Kidney epithelial cell (primary cell): ENCODE measurements around the gene NDUFAF2. TPM values are rescaled to one million over a fixed set of nuclear protein-coding genes. Genes with fewer than 3 reads are reported as not detected.

ENCODE experiments used
- DNase-seq: peaks from one replicate; pipeline ENCODE4 v3.0.0-alpha.2; 2010; ENCODE audit warnings: low read depth
- H3K27me3 ChIP-seq: 2 replicates; pipeline ENCODE4 v1.6.0; 2011; ENCODE audit warnings: low read length; ENCODE audit not compliant: control insufficient read depth, insufficient read depth
- H3K36me3 ChIP-seq: 2 replicates; pipeline ENCODE4 v1.5.1; 2011; ENCODE audit warnings: low read length; ENCODE audit not compliant: control insufficient read depth, insufficient read depth
- H3K4me3 ChIP-seq: 2 replicates; pipeline ENCODE4 v1.5.1; 2011; ENCODE audit warnings: low read depth, mild to moderate bottlenecking, control low read depth, low read length
- total RNA-seq: library from RNA; depleted of rRNA; stranded (reverse); fragments of >200 nt; gene quantifications from 2 replicates; pipeline ENCODE4 v1.2.3, GENCODE V29; 2015
- TF ChIP-seq, protein P1 (sequence below): IDR thresholded peaks from 2 replicates; pipeline ENCODE4 v1.5.1; 2011; ENCODE audit warnings: mild to moderate bottlenecking, moderate library complexity, low read length, control low read depth, inconsistent platforms; ENCODE audit not compliant: insufficient read depth, poor library complexity, severe bottlenecking

NDUFAF2 gene
- total RNA-seq, 1 donor from 2014 or later: 49.0 TPM

DNA sequence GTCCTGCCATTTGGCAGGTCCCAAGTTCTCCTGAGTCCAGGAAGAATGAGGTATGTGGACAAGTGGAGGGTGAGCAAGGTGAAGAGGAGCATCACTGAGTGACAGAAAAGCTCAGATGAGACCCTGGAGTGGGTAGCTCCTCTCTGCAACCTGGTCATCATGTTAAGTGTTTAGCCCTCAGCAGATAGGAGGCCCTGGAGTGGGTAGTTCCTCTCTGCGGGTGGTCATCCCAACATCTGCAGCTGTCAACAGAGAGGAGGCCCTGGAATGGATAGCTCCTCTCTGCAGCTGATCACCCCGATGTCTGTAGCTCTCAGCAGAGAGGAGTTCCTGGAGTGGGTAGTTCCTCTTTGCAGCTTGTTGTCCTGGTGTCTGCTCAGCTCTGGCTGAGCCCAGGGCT lies 48.4 kb downstream of the NDUFAF2 start:
- peaks cover 1% of the 10 kb centered on the region for H3K36me3 ChIP-seq
- no peak overlapping the region for H3K4me3 ChIP-seq
- no peak for DNase-seq
- no peaks in the 10 kb centered on the region for H3K27me3 ChIP-seq
- TF ChIP-seq, protein P1, sequence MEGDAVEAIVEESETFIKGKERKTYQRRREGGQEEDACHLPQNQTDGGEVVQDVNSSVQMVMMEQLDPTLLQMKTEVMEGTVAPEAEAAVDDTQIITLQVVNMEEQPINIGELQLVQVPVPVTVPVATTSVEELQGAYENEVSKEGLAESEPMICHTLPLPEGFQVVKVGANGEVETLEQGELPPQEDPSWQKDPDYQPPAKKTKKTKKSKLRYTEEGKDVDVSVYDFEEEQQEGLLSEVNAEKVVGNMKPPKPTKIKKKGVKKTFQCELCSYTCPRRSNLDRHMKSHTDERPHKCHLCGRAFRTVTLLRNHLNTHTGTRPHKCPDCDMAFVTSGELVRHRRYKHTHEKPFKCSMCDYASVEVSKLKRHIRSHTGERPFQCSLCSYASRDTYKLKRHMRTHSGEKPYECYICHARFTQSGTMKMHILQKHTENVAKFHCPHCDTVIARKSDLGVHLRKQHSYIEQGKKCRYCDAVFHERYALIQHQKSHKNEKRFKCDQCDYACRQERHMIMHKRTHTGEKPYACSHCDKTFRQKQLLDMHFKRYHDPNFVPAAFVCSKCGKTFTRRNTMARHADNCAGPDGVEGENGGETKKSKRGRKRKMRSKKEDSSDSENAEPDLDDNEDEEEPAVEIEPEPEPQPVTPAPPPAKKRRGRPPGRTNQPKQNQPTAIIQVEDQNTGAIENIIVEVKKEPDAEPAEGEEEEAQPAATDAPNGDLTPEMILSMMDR: no peak

DNA sequence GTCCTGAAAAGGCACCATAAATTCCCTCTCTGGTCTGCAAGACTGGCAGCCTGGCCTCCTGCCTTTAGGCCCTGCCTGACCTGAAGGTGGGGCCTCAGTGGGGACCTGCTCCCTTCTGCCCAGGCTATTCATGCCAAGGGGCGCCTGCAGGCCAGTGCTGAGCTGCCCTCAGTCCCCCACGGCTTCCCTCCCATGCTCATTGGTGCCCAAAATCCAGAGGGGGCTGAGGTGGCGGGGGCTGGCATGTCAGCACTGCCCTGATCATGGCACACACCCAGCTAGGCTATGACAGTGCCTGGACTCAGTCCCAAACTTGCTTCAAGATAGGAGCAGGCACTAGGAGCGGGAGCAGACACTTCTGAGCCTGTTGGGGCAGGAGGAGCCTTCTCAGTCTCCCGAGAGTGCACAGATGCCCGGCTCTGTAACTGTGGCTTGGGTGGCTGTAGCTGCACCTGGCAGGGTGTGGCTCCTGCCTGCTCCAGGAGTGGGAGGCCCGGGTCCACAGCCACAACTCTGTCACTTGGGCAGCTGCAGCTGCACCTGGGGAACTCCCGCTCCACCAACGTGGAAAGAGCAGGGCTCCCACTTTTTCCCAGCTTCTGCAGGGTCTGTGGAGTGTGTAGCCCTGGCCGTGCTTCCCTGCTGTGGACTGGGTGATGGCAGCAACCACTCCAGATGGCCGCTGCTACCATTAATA lies 49.0 kb downstream of the NDUFAF2 start:
- Histone ChIP-seq H3K4me3 (no peak overlapping the region), H3K36me3 (peaks cover 1% of the 10 kb centered on the region), H3K27me3 (no peaks in the 10 kb centered on the region)
- no peak for DNase-seq
- TF ChIP-seq, protein P1: no peak

DNA sequence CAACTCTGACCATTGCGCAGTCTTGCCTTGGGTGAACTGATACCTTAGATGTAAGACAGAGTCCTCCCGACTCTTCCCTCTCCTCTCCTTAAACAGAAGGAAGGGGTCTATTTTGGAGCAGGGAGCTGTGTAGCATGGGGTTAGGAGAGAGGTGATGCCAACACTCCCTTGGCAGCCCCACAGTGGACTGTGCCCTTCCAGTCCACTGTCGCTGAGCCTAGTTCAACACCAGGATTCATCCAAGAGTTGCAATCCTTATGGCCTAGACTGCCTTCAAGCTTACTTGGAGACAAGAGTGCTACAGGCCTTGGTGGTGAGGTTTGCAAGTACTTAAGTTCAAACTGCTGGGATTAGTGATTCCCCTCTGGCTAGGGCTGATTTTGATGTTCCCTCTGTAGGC lies 51.4 kb downstream of the NDUFAF2 start:
- H3K4me3 ChIP-seq: no peak overlapping the region
- TF ChIP-seq, protein P1: no peak
- H3K27me3 ChIP-seq: no peaks in the 10 kb centered on the region
- peaks cover 1% of the 10 kb centered on the region for H3K36me3 ChIP-seq
- DNase-seq: no peak

DNA sequence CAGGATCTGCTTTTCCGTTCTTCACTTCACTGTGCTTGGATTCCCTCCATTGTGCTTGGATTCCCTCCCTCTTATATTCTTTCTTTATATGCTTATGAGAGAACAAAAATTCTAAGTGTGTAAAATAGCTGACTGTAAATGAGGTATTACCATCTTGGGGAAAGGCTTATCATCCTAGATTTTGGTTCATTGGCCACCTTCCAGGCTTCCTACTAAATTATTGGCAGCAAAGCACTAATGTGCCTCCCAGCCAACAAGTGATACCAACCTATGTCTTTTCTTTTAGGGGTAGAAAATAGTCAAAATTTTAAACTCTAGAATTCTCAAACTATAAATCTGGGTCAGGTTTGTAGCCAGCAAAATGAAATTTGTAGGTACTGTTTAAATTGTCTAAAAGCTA lies 52.7 kb downstream of the NDUFAF2 start:
- no peaks in the 10 kb centered on the region for H3K27me3 ChIP-seq
- TF ChIP-seq, protein P1: no peak
- peaks cover 1% of the 10 kb centered on the region for H3K36me3 ChIP-seq
- no peak for DNase-seq
- no peak overlapping the region for H3K4me3 ChIP-seq

DNA sequence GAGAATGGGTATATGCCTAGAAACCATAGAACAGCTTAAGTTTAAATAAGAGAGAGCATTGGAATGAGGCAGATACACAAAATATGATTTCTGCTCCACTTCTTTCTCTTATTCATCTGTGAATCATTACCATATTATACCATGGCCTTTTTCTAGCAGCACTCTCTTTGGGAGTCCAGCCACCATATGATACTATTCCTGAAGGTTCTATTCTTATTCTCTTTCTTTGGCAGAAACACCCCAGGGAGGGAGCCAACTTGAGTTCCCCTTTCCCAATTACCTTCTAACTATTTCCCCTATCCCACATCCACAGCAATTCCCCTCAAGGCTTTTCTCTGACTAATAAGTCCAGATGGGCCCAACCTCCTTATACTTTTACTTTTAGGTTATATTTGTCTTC lies 55.9 kb downstream of the NDUFAF2 start:
- TF ChIP-seq, protein P1: no peak
- no peak for DNase-seq
- no peak overlapping the region for H3K4me3 ChIP-seq
- H3K36me3 ChIP-seq: no peaks in the 10 kb centered on the region
- H3K27me3 ChIP-seq: no peaks in the 10 kb centered on the region

DNA sequence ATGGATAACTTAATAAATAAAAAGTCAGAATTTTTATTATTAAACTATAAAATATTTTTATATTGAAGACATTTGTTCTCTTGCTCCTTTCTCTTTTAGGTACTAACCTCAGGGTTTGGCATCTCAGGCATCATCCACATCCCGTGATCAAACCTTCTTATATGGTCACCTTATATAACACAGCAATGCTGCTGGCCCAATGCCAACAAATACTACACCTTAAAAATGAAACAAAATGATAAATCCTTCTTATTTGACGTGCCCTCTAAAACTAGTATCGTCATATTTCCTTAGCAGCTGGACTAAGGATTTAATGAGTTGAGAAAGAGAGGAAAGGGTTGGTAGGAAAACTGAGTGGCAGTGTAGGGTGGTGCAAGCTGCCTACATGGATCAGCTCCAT lies 56.6 kb downstream of the NDUFAF2 start:
- DNase-seq: no peak

More for the DNA sequence above, 56.6 kb downstream of the NDUFAF2 start:
- H3K36me3 ChIP-seq: no peaks in the 10 kb centered on the region
- no peak overlapping the region for H3K4me3 ChIP-seq
- no peaks in the 10 kb centered on the region for H3K27me3 ChIP-seq
- TF ChIP-seq, protein P1: no peak
